ENCODE measurements around the gene SDCBP2.

The SDCBP2 gene

DNA sequence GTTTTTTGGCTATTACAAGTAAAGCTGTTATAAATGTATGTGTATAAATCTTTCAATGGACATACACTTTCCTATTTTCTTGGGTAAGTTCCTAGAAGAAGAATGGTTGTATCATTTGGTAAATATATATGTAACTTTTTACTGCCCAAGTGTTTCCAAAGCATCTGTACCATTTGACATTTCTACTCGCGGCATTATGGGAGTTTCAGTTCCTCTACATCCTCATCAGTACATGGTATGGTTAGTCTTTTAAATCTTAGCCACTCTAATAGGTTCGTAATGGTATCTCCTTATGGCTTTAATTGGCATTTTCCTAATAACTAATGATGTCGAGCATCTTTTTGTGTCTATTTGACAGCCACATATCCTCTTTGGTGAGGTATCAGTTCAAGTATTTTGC, 49.9 kb downstream of the SDCBP2 start:
- in situ Hi-C loops (cut with MboI; ENCODE audit: low sequenced_read_pairs), result no loop called here

GRCh38 chr20:1277529-1278322, 51.2 kb downstream of the SDCBP2 start:
- in situ Hi-C loops (cut with MboI; ENCODE audit: low sequenced_read_pairs), result no loop called here

- in situ Hi-C loops (cut with MboI; ENCODE audit: low sequenced_read_pairs), result no loop called here
Observed at GRCh38 chr20:1275919-1276318, 53.0 kb downstream of the SDCBP2 start.

- in situ Hi-C loops (cut with MboI; ENCODE audit: low sequenced_read_pairs), result no loop called here
Observed at GRCh38 chr20:1274485-1275311, 54.2 kb downstream of the SDCBP2 start.

GRCh38 chr20:1273366-1273765, 55.6 kb downstream of the SDCBP2 start:
- in situ Hi-C loops (cut with MboI; ENCODE audit: low sequenced_read_pairs), result no loop called here

DNA sequence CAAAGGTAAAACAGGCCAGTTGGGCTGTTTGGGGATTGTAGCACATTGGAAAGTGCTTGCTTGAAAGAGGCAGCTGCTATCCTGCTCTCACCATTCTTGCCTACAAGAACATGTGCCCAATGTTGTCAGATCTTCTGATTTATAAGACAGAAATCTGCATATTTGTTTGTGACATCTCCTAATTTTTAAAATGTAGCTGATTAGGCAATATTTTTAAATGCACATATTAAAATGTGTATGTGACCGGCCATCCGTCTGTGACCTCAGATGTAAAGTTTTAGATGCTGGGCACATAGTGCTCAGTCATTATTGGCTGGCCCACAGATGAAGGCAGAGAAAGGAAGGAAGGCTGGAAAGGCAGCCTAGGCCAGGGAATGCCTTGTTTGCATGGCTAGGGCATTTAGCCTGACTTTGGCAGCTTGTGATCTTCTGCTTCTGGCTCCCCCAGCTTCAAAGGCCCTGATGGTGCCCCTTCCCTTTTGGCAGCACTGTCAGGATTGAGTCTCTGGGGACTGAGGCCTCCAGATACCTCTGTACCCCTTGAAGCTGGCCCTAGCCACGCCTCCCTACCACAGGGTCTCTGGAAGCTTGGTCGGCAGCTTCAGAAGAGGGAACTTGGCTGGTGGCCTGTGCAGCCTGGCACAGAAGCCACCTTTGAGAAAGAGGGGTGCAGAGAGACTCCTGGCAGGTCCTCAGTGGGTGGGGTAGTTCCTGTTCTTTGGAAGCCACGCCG, 56.4 kb downstream of the SDCBP2 start:
- in situ Hi-C loops (cut with MboI; ENCODE audit: low sequenced_read_pairs), result no loop called here

GRCh38 chr20:1269850-1270249, 59.1 kb downstream of the SDCBP2 start:
- in situ Hi-C loops (cut with MboI; ENCODE audit: low sequenced_read_pairs), result no loop called here

DNA sequence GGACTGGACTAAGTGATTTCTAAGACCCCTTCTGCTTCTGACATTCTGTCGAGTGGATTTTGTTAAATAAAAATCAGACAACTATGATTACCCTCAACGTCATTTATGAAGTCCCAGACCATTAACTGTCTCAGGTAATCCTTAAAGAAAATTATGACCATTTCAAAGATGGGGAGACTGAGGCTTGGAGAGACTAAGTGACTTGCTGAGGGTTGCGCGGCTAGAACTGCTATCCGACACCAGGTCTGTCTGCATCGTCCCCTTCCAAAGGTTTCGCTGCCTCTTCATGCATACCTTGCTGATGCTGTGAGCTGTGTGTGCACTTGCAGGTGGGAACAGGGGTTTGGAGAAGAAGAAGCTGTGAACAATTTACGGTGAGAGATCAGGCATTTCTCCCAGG, 59.7 kb downstream of the SDCBP2 start:
- in situ Hi-C loops (cut with MboI; ENCODE audit: low sequenced_read_pairs), result no loop called here

- in situ Hi-C loops (cut with MboI; ENCODE audit: low sequenced_read_pairs), result no loop called here
Observed at GRCh38 chr20:1267809-1268374, 61.0 kb downstream of the SDCBP2 start.

DNA sequence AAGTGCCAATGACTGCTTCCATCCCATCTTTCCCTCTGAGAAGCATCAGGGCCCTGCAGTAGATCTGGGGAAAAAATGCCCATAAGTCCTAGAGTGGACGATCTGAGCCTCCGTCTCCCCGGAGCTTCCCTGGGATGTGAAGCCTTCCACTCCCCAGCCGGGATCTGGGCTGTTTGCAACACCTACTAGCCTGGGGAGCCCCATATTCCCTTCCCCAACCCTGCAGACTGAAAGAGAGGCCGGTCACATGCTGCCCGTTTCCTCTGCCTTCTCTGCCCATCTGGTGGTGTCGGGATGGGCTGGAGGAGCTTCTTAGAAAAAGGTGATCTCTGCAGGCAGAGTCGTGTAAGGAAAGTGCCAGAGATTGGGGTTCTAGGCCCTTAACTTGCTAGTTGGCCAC, 61.8 kb downstream of the SDCBP2 start:
- in situ Hi-C loops (cut with MboI; ENCODE audit: low sequenced_read_pairs), result no loop called here

GRCh38 chr20:1266167-1266973, 62.6 kb downstream of the SDCBP2 start, which contains the start of gene SNPH:
Gene SNPH (plus strand): TSS chr20:1266294. CDS start chr20:1296240, 29,946 bp downstream.
- in situ Hi-C loops (cut with MboI; ENCODE audit: low sequenced_read_pairs), result no loop called here

DNA sequence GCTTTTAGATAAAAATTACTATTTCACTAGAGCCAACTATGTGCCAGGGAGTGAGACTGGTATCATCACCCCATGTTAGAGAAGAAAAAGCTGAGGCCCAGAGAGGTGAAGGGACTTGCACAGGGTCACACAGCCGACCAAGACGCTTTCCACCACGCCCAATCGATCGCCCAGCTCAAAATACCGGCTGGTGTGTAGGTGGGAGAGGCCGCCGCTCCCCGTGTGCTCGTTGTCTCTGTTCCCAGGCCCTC, 63.1 kb downstream of the SDCBP2 start:
- in situ Hi-C loops (cut with MboI; ENCODE audit: low sequenced_read_pairs), result no loop called here

DNA sequence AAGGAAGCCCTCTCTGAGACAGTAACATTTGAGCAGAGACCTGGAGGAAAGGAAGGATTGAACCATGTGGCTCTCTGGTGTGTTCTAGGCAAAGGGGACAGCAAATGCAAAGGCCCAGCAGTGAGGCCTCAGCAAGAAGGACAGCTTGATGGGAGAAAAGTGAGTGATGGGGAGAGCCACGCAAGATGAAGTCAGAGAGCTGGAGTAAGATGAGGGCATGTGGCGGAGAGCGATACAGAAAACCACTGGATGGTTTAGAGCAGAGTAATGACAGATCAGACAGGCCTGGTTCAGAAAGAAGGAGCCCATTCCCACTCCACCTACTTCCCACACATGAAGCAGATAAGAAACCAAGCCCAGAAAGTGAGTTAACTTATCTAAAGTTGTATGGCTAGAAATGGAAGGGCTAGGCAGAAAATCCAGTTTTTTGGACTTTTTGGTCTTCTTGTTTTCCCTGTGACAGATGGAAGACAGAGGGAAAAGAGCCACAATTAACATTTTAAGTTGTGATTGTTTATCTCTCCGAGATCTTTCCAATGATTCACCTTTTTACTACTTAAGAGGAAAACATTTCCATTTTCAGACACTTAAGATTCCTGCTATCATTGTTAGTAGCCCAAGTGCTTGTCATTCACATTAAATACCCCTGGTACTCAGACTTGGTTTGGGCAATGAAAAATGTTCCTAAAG, 63.6 kb downstream of the SDCBP2 start:
- in situ Hi-C loops (cut with MboI; ENCODE audit: low sequenced_read_pairs), result no loop called here

GRCh38 chr20:1264727-1265126, 64.2 kb downstream of the SDCBP2 start:
- in situ Hi-C loops (cut with MboI; ENCODE audit: low sequenced_read_pairs), result no loop called here

DNA sequence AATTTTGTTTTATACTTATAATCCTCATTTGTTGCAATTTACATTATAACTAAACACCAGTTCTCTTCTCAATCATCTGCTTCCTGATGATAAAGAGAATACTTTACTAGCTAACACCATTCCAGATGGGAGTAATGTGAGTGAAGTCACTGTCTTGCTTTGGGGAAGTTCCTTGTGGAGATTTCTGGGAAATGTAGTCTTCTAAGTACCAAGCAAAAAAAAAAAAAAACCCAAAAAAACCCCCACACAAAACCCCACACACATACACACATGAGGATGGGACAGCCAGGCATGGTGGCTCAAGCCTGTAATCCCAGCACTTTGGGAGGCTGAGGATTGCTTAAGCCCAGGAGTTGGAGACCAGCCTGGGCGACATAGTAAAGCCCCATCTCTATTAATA, 65.1 kb downstream of the SDCBP2 start:
- in situ Hi-C loops (cut with MboI; ENCODE audit: low sequenced_read_pairs), result no loop called here

All from HL-60/S4 (cell line).